Mucosa of gallbladder (tissue), 1 donor: ENCODE data around the gene RIC8A. TPM values are rescaled to one million over a fixed set of nuclear protein-coding genes. Genes with fewer than 3 reads are reported as not detected.
A peak's percentile ranks its signal among the peaks of the same experiment; 100 is the strongest.

Experiments used
- DNase-seq: peaks from one replicate; pipeline ENCODE4 v3.0.0-alpha.2; 2020; ENCODE audit warnings: low spot score
- total RNA-seq: library from RNA; stranded (reverse); gene quantifications from one replicate; pipeline ENCODE4 v1.2.1, GENCODE V29; 2021
- donor health status: DM: no; HTN: no; CAD: no.

RIC8A gene
- total RNA-seq, 1 donor from 2014 or later: 109 TPM

GRCh38 chr11:244376-244775 is 36.9 kb downstream of the RIC8A start:
- DNase-seq: no peak

- DNase-seq: no peak
Observed at GRCh38 chr11:249062-249461, 41.6 kb downstream of the RIC8A start.

GRCh38 chr11:250274-250673 is 42.8 kb downstream of the RIC8A start:
- no peak for DNase-seq

GRCh38 chr11:250740-251299 is 43.3 kb downstream of the RIC8A start:
- peak; percentile 50 for DNase-seq

GRCh38 chr11:251550-251949 is 44.0 kb downstream of the RIC8A start:
- DNase-seq: no peak

GRCh38 chr11:252666-253065 is 45.2 kb downstream of the RIC8A start:
- DNase-seq: no peak

- no peak for DNase-seq
Observed at GRCh38 chr11:253160-253885, 45.8 kb downstream of the RIC8A start.

- no peak for DNase-seq
Observed at GRCh38 chr11:253886-254270, 46.4 kb downstream of the RIC8A start.

- no peak for DNase-seq
Observed at GRCh38 chr11:255176-255575, 47.7 kb downstream of the RIC8A start.

- DNase-seq: no peak
Observed at GRCh38 chr11:255816-256215, 48.3 kb downstream of the RIC8A start.

- DNase-seq: no peak
Observed at GRCh38 chr11:256952-257737, 49.6 kb downstream of the RIC8A start.

- DNase-seq: no peak
Observed at GRCh38 chr11:257766-258493, 50.4 kb downstream of the RIC8A start.

GRCh38 chr11:259413-259812 is 51.9 kb downstream of the RIC8A start:
- no peak for DNase-seq

- DNase-seq: no peak
Observed at GRCh38 chr11:261624-262023, 54.1 kb downstream of the RIC8A start.

Other genes with a start within 250 kb of the RIC8A start
- gene SCGB1C1, start 14.6 kb upstream of the RIC8A start, total RNA-seq: not detected
- gene BET1L, start 309 bp upstream of the RIC8A start, total RNA-seq: 60.5 TPM
- gene SIRT3, start 28.6 kb downstream of the RIC8A start, total RNA-seq: 19.0 TPM
- gene PSMD13, start 29.3 kb downstream of the RIC8A start, total RNA-seq: 78.5 TPM
- 0.69 TPM for gene NLRP6, start 70.7 kb downstream of the RIC8A start, total RNA-seq
- 42.8 TPM for gene PGGHG, start 81.4 kb downstream of the RIC8A start, total RNA-seq
- gene IFITM5, start 91.8 kb downstream of the RIC8A start, total RNA-seq: not detected
- 129 TPM for gene IFITM2, start 100.1 kb downstream of the RIC8A start, total RNA-seq
- gene IFITM1, start 106.3 kb downstream of the RIC8A start, total RNA-seq: 55.4 TPM
- 246 TPM for gene IFITM3, start 113.2 kb downstream of the RIC8A start, total RNA-seq
- gene B4GALNT4, start 161.8 kb downstream of the RIC8A start, total RNA-seq: 3.4 TPM
- gene PKP3, start 186.5 kb downstream of the RIC8A start, total RNA-seq: 70.8 TPM
- gene SIGIRR, start 207.3 kb downstream of the RIC8A start, total RNA-seq: 152 TPM
- gene ANO9, start 234.3 kb downstream of the RIC8A start, total RNA-seq: 49.3 TPM
- gene PTDSS2, start 242.6 kb downstream of the RIC8A start, total RNA-seq: 36.6 TPM